Astrocyte of the hippocampus (primary cell): ENCODE results near the gene GNG3.
A peak's percentile ranks its signal among the peaks of the same experiment; 100 is the strongest.
"Not testable (repeated sequence)": the region's sequence is repeated elsewhere in the genome, so short reads cannot be mapped to it uniquely, and the experiment has no call there.

Experiments
- DNase-seq: peaks from one replicate; pipeline ENCODE4 v3.0.0; 2011; ENCODE audit warnings: low read depth, low spot score

GNG3 gene

GRCh38 chr11:62716816-62717215 lies 9.3 kb downstream of the GNG3 start:
- no peak for DNase-seq

DNA sequence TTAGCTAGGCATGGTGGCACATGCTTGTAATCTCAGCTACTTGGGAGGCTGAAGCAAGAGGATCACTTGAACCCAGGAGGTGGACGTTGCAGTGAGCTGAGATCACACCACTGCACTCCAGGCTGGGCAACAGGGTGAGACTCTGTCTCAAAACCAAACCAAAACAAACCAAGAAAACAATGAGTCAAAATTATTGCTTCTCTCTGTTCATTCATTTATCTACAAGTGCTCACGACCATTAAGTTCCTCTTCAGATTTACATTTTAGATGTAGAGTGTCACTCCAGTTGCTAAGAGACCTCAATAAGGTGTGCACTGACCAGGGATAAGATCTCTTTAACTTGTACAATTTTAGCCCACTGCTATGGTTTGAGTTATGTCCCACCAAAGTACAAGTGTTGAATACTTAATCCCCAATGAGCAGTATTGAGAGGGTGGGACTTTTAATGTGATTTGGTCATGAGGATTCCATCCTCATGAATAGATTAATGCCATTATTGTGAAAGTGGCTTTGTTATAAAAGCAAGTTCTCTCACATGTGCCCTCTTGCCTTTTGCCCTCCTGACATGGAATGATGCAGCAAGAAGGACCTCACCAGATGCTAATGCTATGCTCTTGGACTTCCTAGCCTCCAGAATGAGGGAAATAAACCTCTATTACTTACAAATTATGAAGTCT lies 12.0 kb downstream of the GNG3 start:
- no peak for DNase-seq

GRCh38 chr11:62721994-62722393 lies 14.5 kb downstream of the GNG3 start:
- DNase-seq: peak; percentile 52

- no peak for DNase-seq
These were observed 16.7 kb downstream of the GNG3 start for GRCh38 chr11:62724171-62724570.

DNA sequence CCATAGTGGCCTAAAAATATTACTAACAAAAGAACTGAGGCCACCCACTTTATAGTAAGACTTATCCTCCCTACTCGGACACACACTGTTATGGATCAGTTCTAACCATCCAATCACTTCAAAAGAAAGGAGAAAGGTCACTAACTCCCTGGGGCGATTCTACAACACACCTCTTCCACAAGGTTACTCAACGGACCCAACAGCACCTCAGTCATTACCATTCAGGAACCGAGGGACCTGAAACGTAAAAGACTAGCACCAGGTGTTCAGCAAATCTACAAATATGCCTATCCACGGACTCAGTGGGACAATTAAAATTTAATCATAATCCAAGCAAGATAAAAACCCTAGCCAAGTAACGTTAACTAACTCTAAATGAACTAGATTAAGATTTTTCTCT lies 18.2 kb downstream of the GNG3 start:
- DNase-seq: peak; percentile 22

DNA sequence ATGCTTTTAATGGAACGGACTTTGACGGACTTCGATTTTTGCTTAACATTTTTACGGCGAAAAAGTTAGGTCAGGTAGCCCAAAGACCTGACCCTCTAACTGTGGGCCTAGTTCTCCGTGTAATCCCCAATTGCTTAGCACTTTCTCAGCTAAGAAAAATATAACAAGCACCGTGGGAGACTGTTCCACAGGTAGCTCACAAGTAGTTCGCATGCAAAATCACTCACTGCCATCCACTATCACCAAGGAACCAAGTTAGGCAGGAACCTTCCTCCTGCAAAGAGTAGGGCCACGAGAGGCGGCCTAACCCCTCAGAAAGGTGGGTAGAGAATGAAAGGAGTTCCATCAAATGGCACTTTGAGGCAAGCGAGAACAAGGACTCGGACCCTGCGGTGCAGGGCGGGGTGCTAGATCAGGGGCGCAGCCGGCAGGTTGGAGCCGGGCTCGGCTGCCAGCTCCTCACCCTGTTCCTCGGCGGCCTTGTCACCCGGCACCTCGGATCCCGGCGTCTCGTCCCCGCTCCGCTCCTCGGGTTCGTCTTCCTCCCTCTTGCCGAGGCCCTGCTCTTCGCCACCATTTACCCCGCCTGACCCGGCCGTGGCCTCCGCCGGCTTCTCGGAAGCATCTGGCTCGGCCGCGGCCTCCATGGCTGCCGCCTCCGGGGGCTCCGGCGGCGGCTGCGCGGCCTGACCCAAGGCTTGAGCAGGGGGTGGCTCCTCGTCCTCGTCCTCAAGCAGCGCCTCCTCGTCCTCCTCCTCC lies 18.9 kb downstream of the GNG3 start:
- no peak for DNase-seq

- no peak for DNase-seq
These were observed 19.4 kb downstream of the GNG3 start for GRCh38 chr11:62726915-62727164.

- DNase-seq: peak; percentile 99
These were observed 19.8 kb downstream of the GNG3 start, which contains the start of gene HNRNPUL2 for GRCh38 chr11:62727165-62727871. Gene HNRNPUL2 (minus strand): TSS chr11:62727457. CDS start chr11:62727156, 301 bp downstream.

GRCh38 chr11:62727872-62728170 lies 20.3 kb downstream of the GNG3 start:
- peak; percentile 97 for DNase-seq

- peak; percentile 91 for DNase-seq
These were observed 20.9 kb downstream of the GNG3 start, which contains the start of gene TTC9C for GRCh38 chr11:62728171-62728988. Gene TTC9C (plus strand): TSS chr11:62728486. CDS start chr11:62728849, 363 bp downstream.

DNA sequence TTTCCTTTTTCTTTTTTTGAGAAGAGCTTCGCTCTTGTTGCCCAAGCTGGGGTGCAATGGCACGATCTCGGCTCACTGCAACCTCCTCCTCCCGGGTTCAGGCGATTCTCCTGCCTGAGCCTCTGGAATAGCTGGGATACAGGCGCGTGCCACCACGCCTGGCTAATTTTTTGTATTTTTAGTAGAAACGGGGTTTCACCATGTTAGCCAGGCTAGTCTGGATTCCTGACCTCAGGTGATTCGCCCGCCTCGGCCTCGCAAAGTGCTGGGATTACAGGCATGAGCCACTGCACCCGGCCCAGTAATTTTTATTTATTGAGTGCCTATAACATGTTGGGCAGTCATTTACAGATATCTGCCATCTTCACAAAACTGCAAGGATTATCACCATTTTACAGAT lies 22.6 kb downstream of the GNG3 start:
- not testable (repeated sequence) for DNase-seq

GRCh38 chr11:62732830-62733229 lies 25.4 kb downstream of the GNG3 start:
- DNase-seq: no peak

- no peak for DNase-seq
These were observed 29.7 kb downstream of the GNG3 start for GRCh38 chr11:62737196-62737595.

DNA sequence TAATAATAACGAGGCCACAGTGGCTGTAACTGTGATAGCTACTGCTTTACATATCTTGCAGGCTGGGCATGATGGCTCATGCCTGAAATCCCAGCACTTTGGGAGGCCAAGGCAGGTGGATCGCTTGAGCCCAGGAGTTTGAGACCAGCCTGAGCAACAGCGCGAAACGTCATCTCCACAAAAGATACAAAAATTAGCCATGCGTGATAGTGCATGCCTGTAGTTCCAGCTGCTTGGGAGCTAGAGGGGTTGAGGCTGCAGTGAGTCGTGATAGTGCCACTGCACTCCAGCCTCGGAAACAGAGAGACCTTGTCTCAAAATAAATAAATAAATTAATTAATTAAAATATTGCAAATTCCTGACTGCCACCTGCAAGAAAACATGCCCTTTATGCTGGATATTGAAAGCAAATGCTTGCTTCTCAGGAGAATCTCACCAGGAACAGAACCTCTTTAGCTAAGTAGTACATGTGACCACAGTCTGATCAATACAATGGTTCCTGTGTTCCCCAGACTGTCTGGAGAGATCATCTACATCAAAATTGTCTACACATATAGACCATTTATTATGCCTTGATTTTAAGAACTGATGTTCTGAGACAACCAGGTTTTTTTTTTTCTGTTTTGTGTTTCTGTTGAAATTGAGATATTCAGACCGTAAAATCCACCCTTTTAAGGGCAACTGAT lies 40.1 kb downstream of the GNG3 start:
- DNase-seq: no peak

GRCh38 chr11:62749931-62750330 lies 42.5 kb downstream of the GNG3 start:
- not testable (repeated sequence) for DNase-seq

GRCh38 chr11:62752177-62752785 lies 44.8 kb downstream of the GNG3 start:
- no peak for DNase-seq

GRCh38 chr11:62752994-62753735 lies 45.7 kb downstream of the GNG3 start:
- no peak for DNase-seq

DNA sequence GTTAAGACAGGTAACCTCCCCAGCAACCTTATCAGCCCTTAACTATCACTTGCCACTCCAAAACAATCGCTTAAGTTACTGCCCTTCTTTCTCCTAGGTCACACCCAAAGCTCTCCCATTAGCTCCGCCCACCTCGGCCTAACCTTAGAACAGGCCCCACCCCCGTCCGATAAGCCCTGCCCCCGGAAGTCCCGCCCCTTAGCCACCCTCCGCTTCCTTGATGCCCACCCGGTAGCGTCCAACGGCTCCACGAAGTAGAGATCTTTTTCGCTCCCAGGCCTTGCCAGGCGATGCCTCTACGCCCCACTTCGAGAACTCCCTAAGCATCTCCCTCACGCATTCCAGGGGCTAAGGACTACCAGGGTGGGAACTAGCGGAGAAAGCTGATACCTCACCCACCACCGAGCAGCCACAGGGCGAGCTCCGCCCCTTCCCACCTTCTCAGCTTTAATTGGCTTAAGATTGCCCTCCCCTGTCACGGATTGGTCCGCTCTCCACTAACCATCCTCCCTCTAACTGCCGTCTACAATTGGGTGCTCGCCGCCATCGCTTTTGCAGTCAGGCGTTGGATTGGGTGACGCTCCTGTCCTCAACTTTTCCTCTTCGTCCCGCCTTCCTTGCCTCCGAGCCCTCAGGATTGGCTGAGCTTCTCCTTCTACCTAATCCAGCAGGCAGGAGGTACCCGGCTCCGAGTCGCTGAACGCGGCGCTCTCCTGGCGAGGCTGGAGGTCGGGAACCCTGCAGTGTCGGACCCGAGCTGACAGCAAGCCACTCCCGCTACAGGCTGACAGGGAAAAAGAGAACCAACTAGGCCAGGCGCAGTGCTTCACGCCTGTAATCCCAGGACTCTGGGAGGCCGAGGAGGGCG lies 46.5 kb downstream of the GNG3 start, which contains the start of gene ZBTB3:
Gene ZBTB3 (minus strand): TSS at position 425 of the 868 bp plus-strand sequence. CDS start 496 bp downstream, outside the sequence.
- DNase-seq: peak; percentile 99

DNA sequence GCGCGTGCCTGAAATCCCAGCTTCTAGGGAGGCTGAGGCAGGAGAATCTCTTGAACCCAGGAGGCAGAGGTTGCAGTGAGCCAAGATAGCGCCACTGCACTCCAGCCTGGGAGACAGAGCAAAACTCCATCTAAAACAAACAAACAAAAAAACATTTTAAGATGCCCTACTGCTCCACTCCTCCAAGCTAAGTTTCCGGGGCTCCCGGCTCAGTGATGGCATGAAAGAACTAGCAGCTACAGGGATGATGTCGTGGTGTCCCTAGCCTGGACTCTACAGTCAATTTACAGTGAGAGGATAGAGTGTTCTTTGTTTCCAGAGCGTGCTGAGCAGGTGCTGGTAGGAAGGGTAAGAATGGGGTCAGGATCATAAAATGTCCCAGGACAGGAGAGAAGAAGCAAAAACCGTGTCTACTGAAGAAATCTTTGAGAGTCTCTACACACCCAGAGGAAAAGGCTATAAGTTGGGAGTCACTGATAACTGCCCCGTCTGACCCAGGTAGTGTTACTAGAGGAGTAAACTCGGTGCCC lies 47.7 kb downstream of the GNG3 start:
- no peak for DNase-seq
